ENCODE results near the gene EXOC3. TPM values are rescaled to one million over a fixed set of nuclear protein-coding genes. Genes with fewer than 3 reads are reported as not detected.

The EXOC3 gene
- total RNA-seq, 1 experiment from 2014 or later: 52.4 TPM

GRCh38 chr5:481347-481746 lies 38.4 kb downstream of the EXOC3 start:
- DNase-seq (ENCODE audit: low read depth, low spot score): no peak
- H3K4me1 ChIP-seq (ENCODE audit: control insufficient read depth in 1 of 2, insufficient read depth in 2 of 2, low read length in 2 of 2): peaks cover 0 to 23% of the 10 kb centered on the region in 2 experiments; a peak in 3 of 4 replicates
- ChIA-PET POLR2A (no interaction called here), CTCF (no interaction called here), RAD21 (ENCODE audit: low non-redundant PET in 1 of 2, low total read pairs in 2 of 2, uncharacterized antibody in 2 of 2, unreplicated experiment in 2 of 2) (no interaction called here)
- H3K9me2 ChIP-seq (ENCODE audit: insufficient read depth): no peaks in the 10 kb centered on the region
- no peaks in the 10 kb centered on the region for H3K9me3 ChIP-seq (ENCODE audit: control insufficient read depth in 1 of 2, insufficient read depth in 1 of 2, low read depth in 1 of 2, low read length in 2 of 2)
- H3K4me2 ChIP-seq (ENCODE audit: low read length): peak overlapping the region; percentile 55; the same call in 1 of the 2 replicates
- H3K27me3 ChIP-seq (ENCODE audit: insufficient read depth, low read length): no peaks in the 10 kb centered on the region
- BruUV-seq (replicated peaks): no TSS peak
- H3K4me3 ChIP-seq (replicated peaks in 1 of 2; ENCODE audit: low read depth in 1 of 2, low read length in 2 of 2): no peak overlapping the region
- intact Hi-C loops (cut with micrococcal nuclease): no loop called here
- no peak overlapping the region for H3K27ac ChIP-seq (ENCODE audit: low read depth, low read length)
- TF ChIP-seq, protein P1, sequence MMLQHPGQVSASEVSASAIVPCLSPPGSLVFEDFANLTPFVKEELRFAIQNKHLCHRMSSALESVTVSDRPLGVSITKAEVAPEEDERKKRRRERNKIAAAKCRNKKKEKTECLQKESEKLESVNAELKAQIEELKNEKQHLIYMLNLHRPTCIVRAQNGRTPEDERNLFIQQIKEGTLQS (IDR thresholded peaks at IDR 0.05): no peak
- no peak for TF ChIP-seq EZH2 (IDR thresholded peaks at IDR 0.05)
- TF ChIP-seq SRF (IDR thresholded peaks at IDR 0.05; ENCODE audit: low read depth): no peak
- TF ChIP-seq POLR2AphosphoS5 (IDR thresholded peaks at IDR 0.05; ENCODE audit: low read depth, low read length): no peak
- no peak for TF ChIP-seq ELF1 (IDR thresholded peaks at IDR 0.05; ENCODE audit: borderline replicate concordance, low read depth)
- no peak for TF ChIP-seq SP1 (IDR thresholded peaks at IDR 0.05; ENCODE audit: low read depth)
- TF ChIP-seq JUND (IDR thresholded peaks at IDR 0.05): no peak
- TF ChIP-seq RAD21 (IDR thresholded peaks at IDR 0.05; ENCODE audit: low read depth): no peak
- no peak for TF ChIP-seq CEBPB (IDR thresholded peaks at IDR 0.05; ENCODE audit: low read depth)
- TF ChIP-seq CTCF (IDR thresholded peaks at IDR 0.05 in 2 of 3, conservative IDR thresholded peaks at IDR 0.05 in 1 of 3; ENCODE audit: borderline replicate concordance in 1 of 3, insufficient read depth in 1 of 3, low read depth in 2 of 3, low read length in 2 of 3): no peak
- TF ChIP-seq EGR1 (IDR thresholded peaks at IDR 0.05; ENCODE audit: low read depth): no peak
- TF ChIP-seq REST (IDR thresholded peaks at IDR 0.05; ENCODE audit: low read depth): no peak
- H2AFZ ChIP-seq (ENCODE audit: low read depth, low read length, poor library complexity, severe bottlenecking): no peak overlapping the region
- H3K79me2 ChIP-seq (ENCODE audit: insufficient read depth, low read length): no peaks in the 10 kb centered on the region
- H4K20me1 ChIP-seq (ENCODE audit: insufficient read depth): no peaks in the 10 kb centered on the region
- H3K36me3 ChIP-seq (ENCODE audit: control insufficient read depth in 1 of 2, insufficient read depth in 2 of 2, low read length in 2 of 2): no peaks in the 10 kb centered on the region
- no peak for ATAC-seq
- no peak overlapping the region for H3K9ac ChIP-seq (ENCODE audit: low read length)
